ENCODE measurements around the gene BOD1L1. TPM values are rescaled to one million over a fixed set of nuclear protein-coding genes. Genes with fewer than 3 reads are reported as not detected.
A peak's percentile ranks its signal among the peaks of the same experiment; 100 is the strongest.

The BOD1L1 gene
- total and polyA plus RNA-seq, 2 of the 8 experiments (the other 6 are each of a cell fraction or from before 2014, with no cell fraction given): 6.8 to 39.3 TPM

DNA sequence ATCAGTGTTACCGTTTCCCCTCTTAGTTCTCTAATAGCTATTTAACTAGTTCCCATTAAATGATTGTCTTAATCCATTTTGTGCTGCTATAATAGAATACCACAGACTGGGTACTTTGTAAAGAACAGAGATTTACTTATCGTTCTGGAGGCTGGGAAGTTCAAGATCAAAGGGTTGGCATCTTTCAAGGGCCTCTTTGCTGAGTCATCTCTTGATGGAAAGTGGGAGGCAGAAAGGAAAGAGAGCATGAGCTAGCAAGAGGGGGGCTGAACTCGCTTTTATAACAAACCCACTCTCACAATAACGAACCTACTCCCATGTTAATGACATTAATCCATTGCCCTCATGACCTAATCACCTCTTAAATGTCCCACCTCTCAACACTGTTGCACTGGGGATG, 65.9 kb downstream of the BOD1L1 start:
- ChIA-PET CTCF (ENCODE audit: partially characterized antibody) (interaction anchor here (0.6 to 0.9 kb wide), 3 partner anchors 10 to 691 kb away, joined by 3 read pairs; no protein-coding TSS in a partner anchor), POLR2A (ENCODE audit: partially characterized antibody) (no interaction called here)
- Histone ChIP-seq H3K18ac (ENCODE audit: extremely low read depth, low read length) (no peak overlapping the region), H2BK120ac (replicated peaks; ENCODE audit: low read depth, low read length) (no peak overlapping the region), H3K27me3 (replicated peaks in 1 of 4; ENCODE audit: control insufficient read depth in 3 of 4, extremely low read depth in 1 of 4, insufficient read depth in 3 of 4, low read length in 3 of 4) (no peaks in the 10 kb centered on the region), H3K4me3 (ENCODE audit: extremely low read depth in 1 of 4, insufficient read depth in 2 of 4, low read depth in 3 of 4, low read length in 4 of 4) (no peak overlapping the region), H2BK15ac (ENCODE audit: low read length) (no peak overlapping the region), H2BK12ac (ENCODE audit: low read depth, low read length) (no peak overlapping the region), H3K4me1 (replicated peaks in 1 of 4; ENCODE audit: control insufficient read depth in 3 of 4, insufficient read depth in 4 of 4, low read length in 3 of 4) (no peaks in the 10 kb centered on the region), H3K23ac (ENCODE audit: insufficient read length) (no peak overlapping the region), H4K20me1 (replicated peaks in 1 of 2; ENCODE audit: control insufficient read depth in 1 of 2, insufficient read depth in 2 of 2, low read length in 2 of 2) (no peaks in the 10 kb centered on the region), H4K91ac (replicated peaks; ENCODE audit: insufficient read length, low read length) (no peak overlapping the region), H2BK5ac (ENCODE audit: low read depth, low read length) (no peak overlapping the region), H3K9me3 (ENCODE audit: insufficient read depth in 2 of 2, low read depth in 1 of 2, low read length in 1 of 2) (no peaks in the 10 kb centered on the region), H3K27ac (ENCODE audit: low read depth, low read length) (no peak overlapping the region), H3K9ac (replicated peaks in 1 of 4; ENCODE audit: extremely low read depth in 1 of 4, low read depth in 3 of 4, low read length in 3 of 4) (no peak overlapping the region), H2AFZ (ENCODE audit: low read length) (no peak overlapping the region), H3K56ac (replicated peaks; ENCODE audit: insufficient read length, low read depth, low read length) (no peak overlapping the region), H3K79me1 (ENCODE audit: low read depth, low read length) (no peaks in the 10 kb centered on the region), H3K14ac (ENCODE audit: insufficient read length) (no peak overlapping the region), H3K23me2 (ENCODE audit: low read depth, low read length) (no peaks in the 10 kb centered on the region; the same call in 1 of the 2 replicates), H4K5ac (ENCODE audit: insufficient read length, low read depth, low read length) (no peak overlapping the region), H3K4ac (replicated peaks; ENCODE audit: insufficient read length, low read depth, low read length) (no peak overlapping the region), H3K79me2 (ENCODE audit: control insufficient read depth in 1 of 2, insufficient read depth in 2 of 2, low read length in 2 of 2) (no peaks in the 10 kb centered on the region), H3K36me3 (ENCODE audit: control insufficient read depth in 2 of 4, insufficient read depth in 4 of 4, low read length in 3 of 4) (no peaks in the 10 kb centered on the region), H4K8ac (ENCODE audit: extremely low read depth, insufficient read depth, low read length) (no peak overlapping the region), H2BK20ac (ENCODE audit: low read length) (no peak overlapping the region), H2AK5ac (ENCODE audit: low read depth, low read length) (no peak overlapping the region), H3K4me2 (ENCODE audit: insufficient read depth in 1 of 2, low read depth in 2 of 2, low read length in 2 of 2) (no peak overlapping the region)
- TF ChIP-seq NRF1 (IDR thresholded peaks at IDR 0.05; ENCODE audit: low read depth, low read length) (no peak), RFX5 (IDR thresholded peaks at IDR 0.05; ENCODE audit: borderline replicate concordance, low read depth, low read length) (no peak), BACH1 (IDR thresholded peaks at IDR 0.05; ENCODE audit: low read length) (peak; percentile 47; the same call in 1 of the 2 replicates)
- FAIRE-seq (no peak), DNase-seq (ENCODE audit: low read depth in 1 of 2, low spot score in 2 of 2) (no peak)
- WGBS, 2 experiments (ENCODE audit: extremely low coverage in 1 of 2, insufficient coverage in 1 of 2, insufficient read length in 1 of 2, insufficient replicate concordance in 2 of 2, low coverage in 1 of 2, low lambda C conversion rate in 2 of 2, missing lambda C conversion rate in 1 of 2): 92 to 100% methylated on average over 1 to 4 of the region's 4 CpGs

Data from H1 (cell line).